GM12891 (cell line): ENCODE data around the gene TMEM178A.

ENCODE experiments used
- DNase-seq: peaks from one replicate; pipeline ENCODE4 v3.0.0; 2011; ENCODE audit warnings: low spot score; ENCODE audit not compliant: insufficient read length
- FAIRE-seq: peaks from 2 replicates; lab custom pipeline; 2011; peaks lifted over from hg19 to GRCh38; lab: Jason Lieb, UNC
- PAX5 ChIP-seq: IDR thresholded peaks from 2 replicates; pipeline ENCODE4 v1.6.1; 2011; ENCODE audit warnings: low read length, moderate library complexity, mild to moderate bottlenecking; ENCODE audit not compliant: insufficient read depth, severe bottlenecking
- POLR2A ChIP-seq: IDR thresholded peaks from 2 replicates; pipeline ENCODE4 v1.6.1; 2011; ENCODE audit warnings: low read depth, low read length, control low read depth
- POLR2AphosphoS5 ChIP-seq: IDR thresholded peaks from 2 replicates; pipeline ENCODE4 v1.6.1; 2011; ENCODE audit warnings: low read depth, low read length, control low read depth
- POU2F2 ChIP-seq: IDR thresholded peaks from 2 replicates; pipeline ENCODE4 v1.6.1; 2011; ENCODE audit warnings: low read depth, mild to moderate bottlenecking, control low read depth, low read length, moderate library complexity
- SPI1 ChIP-seq: IDR thresholded peaks from 2 replicates; pipeline ENCODE4 v1.6.1; 2011; ENCODE audit warnings: low read depth, low read length, control low read depth
- TAF1 ChIP-seq: IDR thresholded peaks from 2 replicates; pipeline ENCODE4 v1.6.1; 2011; ENCODE audit warnings: low read depth, low read length, control low read depth

Gene TMEM178A

GRCh38 chr2:39689272-39689841, 23.6 kb downstream of the TMEM178A start:
- FAIRE-seq (no peak), DNase-seq (no peak)
- TF ChIP-seq POLR2AphosphoS5 (no peak), TAF1 (no peak), SPI1 (no peak), POU2F2 (no peak), PAX5 (no peak), POLR2A (no peak)

GRCh38 chr2:39689876-39690275, 24.2 kb downstream of the TMEM178A start:
- TF ChIP-seq PAX5 (no peak), SPI1 (no peak), POU2F2 (no peak), POLR2AphosphoS5 (no peak), POLR2A (no peak), TAF1 (no peak)
- DNase-seq (no peak), FAIRE-seq (no peak)

- DNase-seq (no peak), FAIRE-seq (no peak)
- TF ChIP-seq PAX5 (no peak), POU2F2 (no peak), TAF1 (no peak), SPI1 (no peak), POLR2A (no peak), POLR2AphosphoS5 (no peak)
These were observed 27.5 kb downstream of the TMEM178A start for GRCh38 chr2:39693245-39693644.

GRCh38 chr2:39696101-39696553, 30.4 kb downstream of the TMEM178A start:
- no peak for FAIRE-seq
- no peak for DNase-seq
- no peak for TF ChIP-seq TAF1
- no peak for TF ChIP-seq POLR2AphosphoS5
- TF ChIP-seq POLR2A = no peak
- TF ChIP-seq POU2F2 = no peak
- TF ChIP-seq SPI1 = no peak
- no peak for TF ChIP-seq PAX5

- FAIRE-seq = no peak
- DNase-seq = no peak
- no peak for TF ChIP-seq POLR2AphosphoS5
- no peak for TF ChIP-seq SPI1
- no peak for TF ChIP-seq PAX5
- no peak for TF ChIP-seq POU2F2
- no peak for TF ChIP-seq TAF1
- TF ChIP-seq POLR2A = no peak
These were observed 31.1 kb downstream of the TMEM178A start for GRCh38 chr2:39696838-39697237.

- DNase-seq (no peak), FAIRE-seq (no peak)
- TF ChIP-seq POLR2AphosphoS5 (no peak), SPI1 (no peak), TAF1 (no peak), POU2F2 (no peak), PAX5 (no peak), POLR2A (no peak)
These were observed 31.7 kb downstream of the TMEM178A start for GRCh38 chr2:39697454-39697853.

- FAIRE-seq = no peak
- no peak for TF ChIP-seq TAF1
- no peak for TF ChIP-seq POLR2A
- no peak for TF ChIP-seq POU2F2
- no peak for TF ChIP-seq SPI1
- TF ChIP-seq PAX5 = no peak
- no peak for TF ChIP-seq POLR2AphosphoS5
- no peak for DNase-seq
These were observed 35.4 kb downstream of the TMEM178A start for GRCh38 chr2:39701137-39701536.

GRCh38 chr2:39703181-39703872, 37.6 kb downstream of the TMEM178A start:
- FAIRE-seq = no peak
- no peak for TF ChIP-seq POU2F2
- DNase-seq = no peak

GRCh38 chr2:39704540-39704939, 38.8 kb downstream of the TMEM178A start:
- no peak for TF ChIP-seq PAX5
- no peak for TF ChIP-seq TAF1
- no peak for TF ChIP-seq POU2F2
- no peak for TF ChIP-seq POLR2A
- TF ChIP-seq SPI1 = no peak
- no peak for TF ChIP-seq POLR2AphosphoS5
- FAIRE-seq (no peak), DNase-seq (no peak)

GRCh38 chr2:39705638-39706037, 39.9 kb downstream of the TMEM178A start:
- DNase-seq (no peak), FAIRE-seq (no peak)
- TF ChIP-seq TAF1 (no peak), POLR2A (no peak)
